H1 (cell line): Measurements from ENCODE around the gene OCIAD1. TPM values are rescaled to one million over a fixed set of nuclear protein-coding genes. Genes with fewer than 3 reads are reported as not detected.

Source experiments
- CTCF ChIA-PET: fragments of 300-600 bp; sonication (Branson Sonifier 250); formaldehyde crosslinking; loops from one replicate; lab custom pipeline; 2021; ENCODE audit not compliant: partially characterized antibody; lab: Charles Lee
- POLR2A ChIA-PET: fragments of 300-600 bp; sonication (Branson Sonifier 250); formaldehyde crosslinking; loops from one replicate; lab custom pipeline; 2021; ENCODE audit warnings: inconsistent platforms; ENCODE audit not compliant: partially characterized antibody; lab: Charles Lee
- DNase-seq, 2 experiments: peaks; one replicate each; pipeline versions ENCODE4 v3.0.0 to v3.0.0-alpha.2; 2010 to 2022; ENCODE audit warnings: low spot score in 2 of 2, low read depth in 1 of 2, mixed read lengths in 1 of 2
- FAIRE-seq: peaks from 2 replicates; lab custom pipeline; 2011; peaks lifted over from hg19 to GRCh38; lab: Jason Lieb, UNC
- H2AFZ ChIP-seq: 2 replicates; pipeline ENCODE4 v1.8.1; 2012; ENCODE audit warnings: low read length, inconsistent platforms
- H2AK5ac ChIP-seq: 2 replicates; pipeline ENCODE4 v1.6.1; 2013; ENCODE audit warnings: low read depth, low read length
- H2BK120ac ChIP-seq: replicated peaks from 2 replicates; pipeline ENCODE3; 2013; ENCODE audit warnings: low read depth, low read length, inconsistent platforms
- H2BK12ac ChIP-seq: 2 replicates; pipeline ENCODE4 v1.6.1; 2013; ENCODE audit warnings: low read depth, low read length
- H2BK15ac ChIP-seq: 2 replicates; pipeline ENCODE4 v1.6.1; 2013; ENCODE audit warnings: low read length
- H2BK20ac ChIP-seq: 2 replicates; pipeline ENCODE4 v1.6.1; 2013; ENCODE audit warnings: low read length
- H2BK5ac ChIP-seq: 2 replicates; pipeline ENCODE4 v1.6.1; 2013; ENCODE audit warnings: low read depth, low read length
- H3K14ac ChIP-seq: 2 replicates; pipeline ENCODE4 v1.6.1; 2013; ENCODE audit warnings: inconsistent platforms; ENCODE audit not compliant: insufficient read length
- H3K18ac ChIP-seq: 2 replicates; pipeline ENCODE4 v1.6.1; 2013; ENCODE audit warnings: low read length; ENCODE audit errors: extremely low read depth
- H3K23ac ChIP-seq: 2 replicates; pipeline ENCODE4 v1.6.1; 2013; ENCODE audit warnings: inconsistent platforms; ENCODE audit not compliant: insufficient read length
- H3K23me2 ChIP-seq: 2 replicates; pipeline ENCODE4 v1.6.1; 2013; ENCODE audit warnings: low read depth, low read length
- H3K27ac ChIP-seq: 2 replicates; pipeline ENCODE4 v1.6.1; 2011; ENCODE audit warnings: low read depth, low read length, inconsistent platforms
- H3K27me3 ChIP-seq, 4 experiments: replicated peaks in 1 of 4; 1 replicate in 1 of 4; 2 replicates in 3 of 4; pipeline versions ENCODE4 v1.6.1 to v1.8.1; 2011 to 2013; ENCODE audit warnings: low read length in 3 of 4, mild to moderate bottlenecking in 3 of 4, inconsistent platforms in 2 of 4, mixed read lengths in 2 of 4, moderate library complexity in 1 of 4; ENCODE audit not compliant: control insufficient read depth in 3 of 4, insufficient read depth in 3 of 4; ENCODE audit errors: extremely low read depth in 1 of 4
- H3K36me3 ChIP-seq, 4 experiments: 2 replicates each; pipeline versions ENCODE4 v1.6.1 to v1.8.1; 2011 to 2013; ENCODE audit warnings: mild to moderate bottlenecking in 4 of 4, low read length in 3 of 4, moderate library complexity in 2 of 4, control low read depth in 1 of 4, inconsistent platforms in 1 of 4; ENCODE audit not compliant: insufficient read depth in 4 of 4, control insufficient read depth in 2 of 4
- H3K4ac ChIP-seq: replicated peaks from 2 replicates; pipeline ENCODE3; 2013; ENCODE audit warnings: low read length, low read depth, mixed read lengths, inconsistent platforms; ENCODE audit not compliant: insufficient read length
- H3K4me1 ChIP-seq, 4 experiments: replicated peaks in 1 of 4; 1 replicate in 1 of 4; 2 replicates in 3 of 4; pipeline versions ENCODE4 v1.6.1 to v1.8.1; 2011 to 2013; ENCODE audit warnings: low read length in 3 of 4, inconsistent platforms in 2 of 4, mixed read lengths in 1 of 4; ENCODE audit not compliant: insufficient read depth in 4 of 4, control insufficient read depth in 3 of 4
- H3K4me2 ChIP-seq, 2 experiments: 2 replicates each; pipeline versions ENCODE4 v1.6.1 to v1.8.1; 2011 to 2013; ENCODE audit warnings: low read depth in 2 of 2, low read length in 2 of 2, control low read depth in 1 of 2, inconsistent platforms in 1 of 2, mild to moderate bottlenecking in 1 of 2; ENCODE audit not compliant: insufficient read depth in 1 of 2
- H3K4me3 ChIP-seq, 4 experiments: fragments of 200-600, 300-600 bp in 1 of 4; sonication (generic), shearing (Covaris generic), sonication (Bioruptor Twin) in 1 of 4; 2 replicates each; pipeline versions ENCODE4 v1.5.1 to v1.8.1; 2011 to 2016; ENCODE audit warnings: low read length in 4 of 4, low read depth in 3 of 4, control low read depth in 2 of 4, inconsistent platforms in 2 of 4, mild to moderate bottlenecking in 2 of 4, mixed read lengths in 1 of 4, moderate library complexity in 1 of 4; ENCODE audit not compliant: insufficient read depth in 2 of 4; ENCODE audit errors: extremely low read depth in 1 of 4
- H3K56ac ChIP-seq: replicated peaks from 2 replicates; pipeline ENCODE3; 2013; ENCODE audit warnings: low read depth, mild to moderate bottlenecking, mixed read lengths, low read length, inconsistent platforms; ENCODE audit not compliant: insufficient read length
- H3K79me1 ChIP-seq: 2 replicates; pipeline ENCODE4 v1.6.1; 2013; ENCODE audit warnings: low read depth, low read length, control low read depth
- H3K79me2 ChIP-seq, 2 experiments: 2 replicates each; pipeline versions ENCODE4 v1.6.1 to v1.8.1; 2012 to 2013; ENCODE audit warnings: low read length in 2 of 2, mild to moderate bottlenecking in 2 of 2, inconsistent platforms in 1 of 2; ENCODE audit not compliant: insufficient read depth in 2 of 2, control insufficient read depth in 1 of 2
- H3K9ac ChIP-seq, 4 experiments: replicated peaks in 1 of 4; 1 replicate in 1 of 4; 2 replicates in 3 of 4; pipeline versions ENCODE4 v1.6.1 to v1.8.1; 2011 to 2013; ENCODE audit warnings: low read depth in 3 of 4, low read length in 3 of 4, control low read depth in 2 of 4, mild to moderate bottlenecking in 2 of 4, moderate library complexity in 2 of 4, inconsistent platforms in 1 of 4; ENCODE audit errors: extremely low read depth in 1 of 4
- H3K9me3 ChIP-seq, 2 experiments: 2 replicates each; pipeline versions ENCODE4 v1.6.1 to v1.8.1; 2012 to 2013; ENCODE audit warnings: mild to moderate bottlenecking in 2 of 2, moderate library complexity in 2 of 2, control low read depth in 1 of 2, inconsistent platforms in 1 of 2, low read depth in 1 of 2, low read length in 1 of 2, mixed read lengths in 1 of 2; ENCODE audit not compliant: insufficient read depth in 2 of 2
- H4K20me1 ChIP-seq, 2 experiments: replicated peaks in 1 of 2; 2 replicates each; pipeline versions ENCODE3 to v1.8.1; 2011 to 2013; ENCODE audit warnings: inconsistent platforms in 2 of 2, low read length in 2 of 2, mild to moderate bottlenecking in 1 of 2; ENCODE audit not compliant: insufficient read depth in 2 of 2, control insufficient read depth in 1 of 2
- H4K5ac ChIP-seq: 2 replicates; pipeline ENCODE4 v1.6.1; 2013; ENCODE audit warnings: low read length, low read depth, mixed read lengths, inconsistent platforms; ENCODE audit not compliant: insufficient read length
- H4K8ac ChIP-seq: 2 replicates; pipeline ENCODE4 v1.8.0; 2013; ENCODE audit warnings: mild to moderate bottlenecking, moderate library complexity, low read length, inconsistent platforms; ENCODE audit not compliant: insufficient read depth; ENCODE audit errors: extremely low read depth
- H4K91ac ChIP-seq: replicated peaks from 2 replicates; pipeline ENCODE3; 2013; ENCODE audit warnings: low read length, mixed read lengths, inconsistent platforms; ENCODE audit not compliant: insufficient read length
- CHD2 ChIP-seq: IDR thresholded peaks from 2 replicates; pipeline ENCODE4 v1.6.1; 2012; ENCODE audit warnings: low read length, improper control_type of control experiment
- HDAC2 ChIP-seq, 2 experiments: fragments of 300-600 bp in 1 of 2; sonication (generic) in 1 of 2; IDR thresholded peaks; 2 replicates each; pipeline ENCODE4 v1.6.1; 2011 to 2012; ENCODE audit warnings: low read depth in 2 of 2, low read length in 2 of 2, mild to moderate bottlenecking in 2 of 2, moderate library complexity in 2 of 2, borderline replicate concordance in 1 of 2, inconsistent platforms in 1 of 2
- SIN3A ChIP-seq, 2 experiments: IDR thresholded peaks in 1 of 2; conservative IDR thresholded peaks in 1 of 2; 2 replicates each; pipeline ENCODE4 v1.6.1; 2011 to 2012; ENCODE audit warnings: low read length in 2 of 2, improper control_type of control experiment in 1 of 2, low read depth in 1 of 2, mild to moderate bottlenecking in 1 of 2
- SRF ChIP-seq: IDR thresholded peaks from 2 replicates; pipeline ENCODE4 v1.6.1; 2011; ENCODE audit warnings: mild to moderate bottlenecking, low read depth, low read length, moderate library complexity
- TCF12 ChIP-seq: IDR thresholded peaks from 2 replicates; pipeline ENCODE4 v1.6.1; 2011; ENCODE audit warnings: low read depth, mild to moderate bottlenecking, low read length
- WGBS, 2 experiments: shearing (Covaris generic) in 1 of 2; methylation state at CpG; one replicate each; pipeline versions ENCODE4 v1.1.6 to v1.1.7; 2013 to 2015; ENCODE audit warnings: low lambda C conversion rate in 2 of 2, mixed read lengths in 2 of 2, inconsistent platforms in 1 of 2, low coverage in 1 of 2, missing lambda C conversion rate in 1 of 2; ENCODE audit not compliant: insufficient replicate concordance in 2 of 2, insufficient coverage in 1 of 2, insufficient read length in 1 of 2; ENCODE audit errors: extremely low coverage in 1 of 2, missing lambda C conversion rate in 1 of 2; 5-methylcytosine and 5-hydroxymethylcytosine counted together
- polyA plus RNA-seq, 7 experiments: library from polyadenylated mRNA; depleted of rRNA in 3 of 7; stranded (reverse) in 5 of 7; unstranded in 2 of 7; fragments of >200 nt in 5 of 7; fragments of 200-250 nt in 2 of 7; gene quantifications; 1 replicate in 5 of 7; 2 replicates in 1 of 7; 4 replicates in 1 of 7; pipeline versions ENCODE4 v1.2.1 to v1.2.3, GENCODE V29; 2011 to 2013; ENCODE audit warnings: missing spikeins in 2 of 7, mixed read lengths in 2 of 7
- total RNA-seq: library from RNA; stranded (reverse); fragmentation: NEBNext Ultra II Directional; extraction: Animal tissue kit (Norgen Biotek cat#: 25700); gene quantifications from 2 replicates; pipeline ENCODE4 v1.2.1, GENCODE V29; 2021

OCIAD1 gene
- total and polyA plus RNA-seq, 2 of the 8 experiments (the other 6 are each of a cell fraction or from before 2014, with no cell fraction given), result 79.9 to 163 TPM

GRCh38 chr4:48853604-48854394 is 22.9 kb downstream of the OCIAD1 start:
- FAIRE-seq, result no peak
- Histone ChIP-seq H4K91ac (no peak overlapping the region), H3K23ac (no peak overlapping the region), H3K18ac (no peak overlapping the region), H3K36me3 (peaks cover 4 to 70% (median 24%) of the 10 kb centered on the region in 4 experiments; a peak in 7 of 8 replicates), H4K20me1 (peaks cover 2 to 3% of the 10 kb centered on the region in 2 experiments), H3K79me2 (no peaks in the 10 kb centered on the region), H3K4me2 (no peak overlapping the region), H2BK12ac (no peak overlapping the region), H3K27ac (no peak overlapping the region), H2BK15ac (no peak overlapping the region), H4K5ac (no peak overlapping the region), H3K4ac (no peak overlapping the region), H3K23me2 (no peaks in the 10 kb centered on the region), H3K4me1 (no peaks in the 10 kb centered on the region), H2BK20ac (no peak overlapping the region), H3K56ac (no peak overlapping the region), H3K9me3 (no peaks in the 10 kb centered on the region), H2BK5ac (no peak overlapping the region), H3K79me1 (no peaks in the 10 kb centered on the region), H4K8ac (no peak overlapping the region), H3K14ac (no peak overlapping the region), H3K4me3 (no peak overlapping the region), H2AFZ (no peak overlapping the region), H3K9ac (no peak overlapping the region), H2AK5ac (no peak overlapping the region), H3K27me3 (no peaks in the 10 kb centered on the region), H2BK120ac (no peak overlapping the region)
- POLR2A ChIA-PET, result interaction anchor here (13.7 kb wide), 1 partner anchor 17 kb away, joined by 113 read pairs; the partner anchor contains the start of gene OCIAD1
- no peak for DNase-seq
- TF ChIP-seq HDAC2 (IDR thresholded peaks at IDR 0.05; ENCODE audit: borderline replicate concordance in 1 of 2, low read depth in 2 of 2, low read length in 2 of 2) (no peak), SIN3A (conservative IDR thresholded peaks at IDR 0.05 in 1 of 2, IDR thresholded peaks at IDR 0.05 in 1 of 2; ENCODE audit: low read depth in 1 of 2, low read length in 2 of 2) (no peak), SRF (no peak), CHD2 (no peak), TCF12 (no peak)
- CTCF ChIA-PET, result interaction anchor here (0.8 kb wide), 1 partner anchor 76 kb away, joined by 3 read pairs; no protein-coding TSS in a partner anchor
- WGBS, 2 experiments, result 90% methylated on average over 4 of the region's 4 CpGs; no CpG with 5 or more reads in 1 of the 2 experiments
